GM21717 (cell line): ENCODE data around the gene RAET1L.
"Not testable (repeated sequence)": the region's sequence is repeated elsewhere in the genome, so short reads cannot be mapped to it uniquely, and the experiment has no call there.

Experiments used
- ATAC-seq: cut with Tn5 transposase; IDR thresholded peaks from one replicate; pipeline ENCODE4 v1.9.1; 2021; ENCODE audit warnings: mild to moderate bottlenecking, moderate library complexity; ENCODE audit not compliant: unreplicated experiment

The RAET1L gene

DNA sequence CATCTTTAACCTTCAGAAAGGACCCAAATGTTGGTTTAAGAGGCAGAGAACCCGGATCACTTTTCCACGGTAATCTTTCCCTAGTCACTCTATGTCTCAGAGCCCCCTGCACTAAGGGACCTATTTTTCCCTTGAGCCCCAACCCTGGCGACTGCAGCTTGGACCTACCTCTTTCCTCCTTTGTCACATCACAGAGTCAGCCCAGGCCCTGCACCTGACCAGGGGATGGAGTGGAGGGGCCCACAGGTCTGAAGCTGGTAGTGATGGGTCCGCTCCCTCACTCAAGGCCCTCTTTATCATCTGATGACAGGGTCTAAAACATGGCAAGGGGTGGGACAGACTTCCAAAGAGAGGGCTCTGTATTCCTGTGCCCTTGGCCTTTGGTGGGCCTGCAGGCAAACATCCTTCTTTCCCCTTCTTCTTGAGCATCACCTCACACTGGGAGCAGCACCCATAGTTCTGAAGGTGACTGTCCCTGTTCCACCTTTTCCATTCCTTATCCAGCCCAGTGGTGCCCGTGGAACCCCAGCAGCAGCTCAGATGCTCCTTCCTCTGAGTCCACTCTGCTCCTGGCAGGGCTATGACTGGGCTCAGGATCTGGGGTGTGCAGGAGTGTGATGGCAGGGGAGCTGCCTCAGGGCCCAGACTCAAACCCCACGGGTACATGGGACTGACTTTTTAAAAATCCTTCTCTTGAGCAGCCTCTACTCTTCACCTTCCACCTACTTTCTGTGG is 6.3 kb downstream of the RAET1L start:
- no peak for ATAC-seq

DNA sequence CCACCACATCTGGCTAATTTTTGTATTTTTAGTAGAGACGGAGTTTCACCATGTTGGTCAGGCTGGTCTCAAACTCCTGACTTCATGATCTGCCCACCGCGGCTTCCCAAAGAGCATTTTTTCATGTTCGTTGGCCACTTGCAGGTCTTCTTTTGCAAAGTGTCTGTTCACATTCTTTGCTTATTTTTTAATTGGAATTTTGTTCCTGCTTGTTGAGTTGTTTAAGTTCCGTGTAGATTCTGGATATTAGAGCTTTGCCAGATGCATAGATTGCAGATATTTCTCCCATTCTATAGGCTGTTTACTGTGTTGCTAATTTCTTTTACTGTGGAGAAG is 8.2 kb downstream of the RAET1L start:
- ATAC-seq = not testable (repeated sequence)

DNA sequence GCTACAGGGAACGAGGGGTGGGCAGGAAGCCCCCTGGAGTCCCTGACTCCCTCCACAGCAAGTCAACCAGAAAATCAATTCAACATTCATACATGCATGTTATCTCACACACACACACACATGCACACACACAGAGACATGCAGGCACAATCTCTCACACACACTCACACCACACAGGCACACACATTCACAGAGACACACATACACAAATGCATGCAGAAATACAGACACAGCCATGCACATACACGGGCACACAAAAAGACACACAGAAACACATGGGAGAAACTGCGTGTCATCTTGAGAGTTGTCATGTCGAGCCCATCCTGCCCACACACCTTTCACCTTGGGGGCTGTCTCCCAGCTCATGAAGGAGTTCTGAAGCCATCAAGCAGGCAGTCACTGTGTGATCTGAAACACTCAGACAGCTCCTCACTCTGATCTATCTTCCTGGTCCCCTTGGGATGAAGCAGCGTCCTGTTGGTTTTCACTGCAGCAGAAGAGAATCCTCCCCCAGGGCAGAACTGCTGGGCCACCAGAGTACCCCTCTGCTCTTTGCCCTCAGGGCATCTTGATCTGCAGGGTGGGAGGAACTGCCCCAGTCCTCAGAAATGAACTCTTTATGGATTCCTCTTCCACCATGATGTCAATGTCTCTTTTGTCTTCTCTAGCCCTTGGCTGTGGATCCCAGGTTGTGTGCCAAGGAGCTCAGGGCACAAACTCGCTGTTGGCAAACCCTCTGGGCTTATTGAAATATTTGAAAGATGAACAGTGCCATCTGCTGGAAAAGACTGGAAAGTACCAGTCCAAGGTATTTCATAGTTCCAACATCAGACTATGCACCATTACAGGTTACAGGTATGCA is 8.8 kb downstream of the RAET1L start:
- no peak for ATAC-seq

DNA sequence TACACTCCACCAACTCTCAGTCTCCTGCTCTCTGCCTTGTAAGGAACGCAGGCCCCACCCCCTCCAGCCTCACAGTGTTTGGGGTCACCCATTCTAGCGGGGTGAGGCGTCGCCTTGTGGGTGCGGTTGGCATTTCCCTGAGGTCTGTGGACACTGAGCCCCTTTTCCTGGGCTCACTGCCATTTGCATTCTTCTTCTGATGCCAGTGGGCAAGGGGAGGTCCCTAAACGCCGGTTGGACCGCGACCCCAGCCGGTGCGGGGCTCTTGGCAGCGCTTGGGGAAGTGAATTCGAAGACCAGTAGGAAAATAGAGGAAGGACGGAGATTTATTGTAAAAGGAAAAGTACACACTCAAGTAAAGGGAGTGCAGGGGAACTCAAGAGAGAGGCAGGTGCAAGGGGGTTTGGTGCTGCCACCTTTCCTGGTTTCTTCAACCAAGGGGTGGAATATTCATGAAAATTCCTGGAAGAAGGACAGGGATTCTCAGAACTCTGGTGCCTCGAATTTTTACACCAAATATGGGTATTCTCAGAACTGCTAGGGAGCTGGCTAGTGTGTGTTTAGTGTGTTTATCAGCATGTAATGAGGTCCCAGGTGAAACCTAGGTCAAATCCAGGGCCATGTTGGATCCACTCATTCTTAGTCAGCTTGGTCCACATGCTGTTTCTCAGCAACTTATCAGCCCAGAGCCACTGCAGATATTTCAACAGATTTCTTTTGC is 9.9 kb downstream of the RAET1L start:
- not testable (repeated sequence) for ATAC-seq

DNA sequence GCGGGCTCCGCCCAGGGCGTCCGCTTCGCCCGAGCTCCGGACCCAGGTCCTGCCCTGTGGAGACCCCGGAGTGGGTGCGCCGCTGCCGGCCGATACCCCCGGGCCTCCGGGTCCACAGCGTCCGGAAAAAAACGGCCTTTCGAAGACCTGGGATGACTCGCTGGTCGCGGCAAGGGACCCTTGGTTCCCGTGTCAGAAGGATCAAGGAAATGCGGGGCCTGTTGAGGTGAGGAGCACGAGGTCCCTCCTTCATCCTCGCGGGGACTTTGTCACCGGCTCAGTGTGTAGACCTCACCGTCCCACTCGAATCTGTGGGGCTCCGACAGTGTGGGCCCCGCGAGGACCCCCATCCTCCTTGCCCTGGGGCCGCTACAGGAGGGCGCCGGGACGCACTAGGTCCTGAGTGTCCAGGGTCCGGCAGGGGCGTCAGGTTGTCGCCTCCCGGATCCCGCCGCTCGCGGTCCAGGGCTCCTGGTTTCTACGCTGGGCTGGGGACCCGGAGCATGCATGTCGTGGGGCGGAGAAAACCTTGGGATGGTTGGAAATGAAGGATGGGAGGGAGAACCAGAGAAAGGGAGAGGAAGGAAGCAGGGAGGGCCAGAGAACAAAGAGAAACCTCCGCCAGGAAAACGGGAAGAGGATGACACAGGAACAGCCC is 10.6 kb downstream of the RAET1L start:
- not testable (repeated sequence) for ATAC-seq

DNA sequence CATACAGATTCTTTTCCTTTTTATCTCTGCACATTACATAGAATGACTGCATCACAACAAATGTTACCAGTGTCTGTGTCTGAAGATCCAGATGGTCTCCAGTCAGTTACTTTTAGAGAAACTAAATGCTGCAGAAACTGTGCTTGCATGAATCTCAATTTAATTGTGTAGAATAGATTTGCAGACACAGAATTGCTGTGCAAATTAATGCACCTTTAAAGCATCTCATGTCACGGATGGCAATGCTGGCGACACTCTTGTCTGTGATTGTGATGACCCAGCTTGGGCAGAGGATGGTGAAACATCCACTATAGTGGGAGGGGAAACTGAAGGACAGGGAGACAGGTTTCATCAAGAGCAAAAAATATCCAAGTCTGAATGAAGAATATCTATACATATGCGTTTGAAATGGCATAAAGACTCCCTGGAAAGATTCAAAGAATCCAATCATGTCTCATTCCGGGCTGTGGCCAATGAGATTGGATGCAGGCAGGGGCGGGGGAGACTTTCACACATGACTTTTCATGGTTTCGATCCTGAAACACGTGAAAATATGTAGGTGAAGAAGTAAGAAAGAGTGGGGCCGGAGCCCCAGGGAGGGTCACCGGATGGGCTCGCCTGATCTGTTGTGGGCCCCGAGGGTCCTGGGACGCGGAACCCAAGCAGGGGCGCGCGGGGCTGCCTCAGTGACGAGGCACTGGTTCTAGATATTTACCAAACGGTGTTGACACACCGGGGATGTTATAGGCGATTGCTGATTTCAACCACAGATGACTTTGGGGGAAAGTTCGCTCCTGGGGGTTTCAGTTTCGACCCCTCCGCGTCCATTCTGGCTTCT is 11.3 kb downstream of the RAET1L start:
- ATAC-seq = not testable (repeated sequence)

DNA sequence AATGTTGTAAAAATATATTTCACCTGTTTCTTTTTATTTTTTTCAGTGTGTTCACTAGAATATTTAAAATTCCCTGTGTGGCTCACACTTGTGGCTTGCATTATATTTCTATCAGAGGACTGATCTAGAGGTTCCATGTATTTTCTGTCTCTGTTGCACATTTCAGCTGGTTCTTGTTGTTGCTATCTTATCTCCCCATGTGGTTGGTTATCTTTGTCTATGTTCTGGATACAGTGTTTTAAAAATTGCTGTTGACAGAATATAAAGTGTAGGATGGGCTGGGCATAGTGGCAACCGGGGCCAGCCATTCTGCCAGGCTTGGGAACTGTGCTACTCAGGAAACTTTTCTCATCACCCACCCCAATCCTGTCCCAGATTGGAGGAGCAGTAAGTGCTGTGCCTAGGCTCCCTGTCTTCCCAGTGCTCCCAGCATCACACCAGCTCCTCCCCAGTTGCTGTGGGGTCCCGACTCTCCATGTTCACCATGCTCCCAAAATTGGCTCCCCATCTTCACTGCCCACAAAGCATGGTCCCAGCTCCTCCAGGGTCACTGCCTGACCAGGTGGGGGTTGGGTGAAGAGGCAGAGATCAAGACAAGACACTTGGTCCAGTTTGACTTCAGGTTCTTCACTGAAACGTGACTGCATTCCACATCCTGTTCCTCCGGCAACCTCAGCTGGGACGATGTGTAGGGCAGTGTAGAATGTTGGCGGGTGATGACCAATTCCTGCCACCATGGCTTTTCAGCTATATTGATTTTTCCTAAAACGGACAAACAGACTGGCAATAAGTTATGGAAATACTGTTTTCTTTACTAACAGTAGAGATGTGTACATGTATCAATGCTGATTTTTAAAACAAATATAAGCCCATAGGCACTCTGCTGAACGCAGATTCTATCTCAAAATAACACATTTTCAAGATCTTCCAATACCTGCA is 12.2 kb downstream of the RAET1L start:
- not testable (repeated sequence) for ATAC-seq

DNA sequence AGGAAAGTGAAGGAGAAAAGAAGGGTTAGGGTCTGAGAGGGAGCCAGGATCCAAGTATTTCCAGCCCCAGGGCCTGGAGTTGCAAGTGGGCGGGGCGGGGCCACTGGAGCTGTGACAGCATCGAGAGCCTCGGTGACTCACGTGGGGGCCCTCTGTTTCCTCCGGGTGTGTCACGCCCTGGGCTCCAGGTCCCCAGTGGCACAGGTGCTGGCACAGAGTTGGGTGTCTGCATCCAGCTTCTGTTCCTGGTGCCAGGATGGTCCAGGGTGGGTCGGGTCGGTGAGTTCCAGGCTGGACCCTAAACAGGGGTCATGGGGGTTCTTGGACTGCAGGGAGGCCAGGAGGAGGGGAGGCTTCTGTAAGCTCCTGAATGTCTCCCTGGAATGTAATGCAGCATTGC is 16.7 kb downstream of the RAET1L start:
- no peak for ATAC-seq

DNA sequence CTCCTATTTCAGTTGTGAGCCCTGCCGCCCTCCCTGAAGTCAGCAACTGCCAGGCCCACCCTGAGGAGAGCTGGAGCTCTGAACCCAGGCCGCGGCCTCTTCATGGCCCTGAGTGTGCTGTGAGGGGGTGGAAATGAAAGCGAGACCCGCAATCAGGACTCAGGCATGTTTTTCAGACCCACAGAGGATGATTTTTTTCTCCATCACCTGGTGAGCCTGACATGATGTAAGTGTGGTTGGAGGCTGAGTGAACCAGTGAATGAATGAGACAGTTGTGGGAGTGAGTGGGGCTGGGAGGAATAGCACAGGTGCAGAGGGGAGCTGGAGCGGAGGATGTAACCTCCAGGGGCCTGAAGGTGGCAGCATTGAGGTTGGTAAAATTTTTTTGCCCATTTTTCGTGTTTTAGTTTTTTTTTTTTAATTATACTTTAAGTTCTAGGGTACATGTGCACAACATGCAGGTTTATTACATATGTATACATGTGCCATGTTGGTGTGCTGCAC is 18.3 kb downstream of the RAET1L start:
- no peak for ATAC-seq

DNA sequence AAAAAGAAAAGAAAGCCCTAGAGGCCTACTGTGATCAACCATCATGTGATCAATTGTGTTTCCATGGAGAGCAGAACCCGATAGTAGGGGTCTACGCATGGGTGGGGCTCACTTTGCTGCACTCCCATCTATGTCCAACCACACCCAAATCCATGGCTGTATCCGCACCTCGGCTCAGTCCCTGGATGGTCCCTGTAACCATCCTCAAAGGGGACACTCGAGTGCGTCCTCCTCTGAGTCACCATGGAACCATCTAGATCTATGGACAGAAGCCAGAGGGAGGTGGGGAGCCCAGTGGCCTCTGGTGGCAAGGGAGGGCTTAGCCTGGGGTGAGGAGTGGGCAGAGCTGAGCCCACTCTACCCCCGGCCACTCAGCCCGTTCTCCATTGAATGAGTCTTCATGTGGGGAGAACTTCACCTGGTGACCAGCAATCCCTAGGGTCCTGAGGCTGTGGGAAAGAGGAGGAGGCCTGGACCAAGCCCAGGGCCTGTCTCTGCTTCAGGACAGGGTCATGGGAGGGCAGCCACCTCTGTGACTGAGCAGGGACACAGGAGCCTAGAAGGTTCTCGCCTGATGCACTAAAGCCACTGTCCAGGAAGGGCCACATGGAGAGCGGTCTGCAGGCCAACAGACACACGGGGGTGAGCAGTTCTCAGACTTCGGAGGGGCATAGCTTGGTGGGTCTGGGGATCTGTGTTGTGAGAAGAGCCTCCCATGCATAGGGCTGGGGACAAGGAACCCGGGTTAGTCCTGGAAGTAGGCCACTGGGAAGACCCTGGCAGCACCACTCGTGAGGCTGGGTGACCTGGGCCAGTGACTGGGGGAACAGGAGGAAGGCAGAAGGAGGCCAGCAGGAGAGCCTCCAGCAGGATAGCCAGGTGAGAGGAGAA is 19.3 kb downstream of the RAET1L start:
- no peak for ATAC-seq

DNA sequence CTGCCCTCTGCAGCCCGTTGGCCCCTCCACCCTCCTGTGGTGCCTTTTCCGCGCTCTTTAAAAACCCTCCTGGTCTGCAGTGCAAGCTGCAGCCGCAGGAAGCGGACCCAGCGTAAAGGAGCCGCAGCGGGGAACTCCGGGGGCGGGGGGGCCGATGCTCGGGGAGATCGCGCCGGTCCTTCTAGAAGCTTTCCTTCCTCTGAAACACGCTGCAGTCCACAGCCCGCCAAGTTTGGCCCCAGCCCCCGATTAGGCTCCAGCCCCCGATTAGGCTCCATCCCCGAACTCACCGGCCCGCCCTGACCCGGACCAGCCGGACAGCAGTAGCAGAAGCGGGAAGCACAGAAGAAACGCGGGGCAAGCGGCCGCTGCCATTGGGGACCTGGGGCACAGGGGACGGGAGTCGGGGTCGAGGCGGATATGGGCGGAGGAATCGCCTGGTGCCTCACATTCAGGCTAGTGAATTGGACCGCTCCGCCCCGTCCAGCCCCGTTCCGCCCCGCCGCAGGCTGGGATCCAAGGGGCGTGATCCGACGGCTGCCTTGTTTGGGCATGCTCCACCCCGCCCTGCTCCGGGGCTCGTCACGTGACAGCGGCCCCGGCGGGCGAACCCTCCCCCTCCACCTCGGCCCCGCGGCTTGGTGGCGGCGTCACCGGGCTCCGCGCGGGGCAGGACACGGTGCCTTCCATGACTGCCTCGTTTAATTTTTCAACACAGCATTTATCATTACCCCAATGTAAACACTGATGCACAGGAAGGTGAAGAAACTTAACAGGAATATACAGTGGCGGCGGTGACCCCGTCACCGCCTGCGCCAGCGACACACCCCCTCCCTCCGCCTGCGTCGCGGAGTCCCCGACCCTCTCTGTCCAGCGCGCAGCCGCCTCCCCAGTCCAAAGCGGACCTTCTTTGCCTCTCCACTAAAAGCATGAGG is 20.3 kb downstream of the RAET1L start:
- ATAC-seq = peak; percentile 53

DNA sequence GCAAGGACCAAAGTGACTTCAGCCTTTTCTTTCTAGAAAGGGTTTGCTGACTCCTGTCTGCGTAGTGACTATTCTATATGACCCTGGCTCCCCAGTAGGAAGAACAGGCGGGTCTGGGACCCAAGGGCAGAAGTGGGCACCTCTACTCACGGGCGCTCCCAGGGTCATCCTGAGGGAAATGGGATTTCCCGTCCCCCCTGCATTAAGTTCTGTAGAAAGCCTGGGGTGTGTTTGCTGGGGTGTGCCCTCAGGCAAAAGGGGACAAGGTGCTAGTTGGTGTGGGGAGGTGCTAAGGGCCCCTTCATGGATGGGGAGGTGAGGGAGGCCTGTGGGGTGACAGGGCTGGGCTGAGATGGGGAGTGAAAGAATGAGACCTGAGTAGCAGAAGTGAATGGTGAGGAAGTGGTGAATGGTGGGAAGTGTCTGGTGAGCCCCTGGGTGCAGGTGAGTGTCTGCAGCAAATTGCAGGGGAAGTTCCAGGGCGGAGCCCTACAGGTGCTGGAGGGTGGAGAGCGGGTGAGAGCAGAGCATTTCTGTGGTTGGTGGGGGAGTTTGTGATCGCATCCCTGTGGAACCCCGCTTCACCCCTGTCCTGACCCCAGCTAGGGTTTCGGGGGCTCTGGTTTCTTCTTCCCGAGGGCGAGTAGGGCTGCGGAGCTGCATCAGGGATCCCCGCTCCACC is 21.1 kb downstream of the RAET1L start:
- peak; percentile 6 for ATAC-seq

DNA sequence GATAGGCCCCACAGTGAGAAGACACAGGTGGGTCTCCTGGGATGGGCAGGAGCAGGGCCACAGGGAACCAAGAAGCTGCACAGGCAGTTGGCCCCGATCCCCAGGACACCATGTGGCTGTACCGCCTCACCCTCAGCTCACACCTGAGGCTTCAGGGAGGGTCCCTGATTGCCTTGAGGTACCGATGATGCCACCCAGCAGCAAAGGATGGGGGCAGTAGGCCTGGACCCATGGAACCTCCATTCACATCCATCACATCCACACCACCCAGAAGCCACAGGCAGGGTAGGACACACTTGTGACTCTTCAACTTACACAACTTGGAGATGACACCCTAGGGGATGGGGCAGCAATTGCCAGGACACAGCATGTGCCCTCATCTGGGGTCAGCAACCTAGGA is 21.7 kb downstream of the RAET1L start:
- not testable (repeated sequence) for ATAC-seq

DNA sequence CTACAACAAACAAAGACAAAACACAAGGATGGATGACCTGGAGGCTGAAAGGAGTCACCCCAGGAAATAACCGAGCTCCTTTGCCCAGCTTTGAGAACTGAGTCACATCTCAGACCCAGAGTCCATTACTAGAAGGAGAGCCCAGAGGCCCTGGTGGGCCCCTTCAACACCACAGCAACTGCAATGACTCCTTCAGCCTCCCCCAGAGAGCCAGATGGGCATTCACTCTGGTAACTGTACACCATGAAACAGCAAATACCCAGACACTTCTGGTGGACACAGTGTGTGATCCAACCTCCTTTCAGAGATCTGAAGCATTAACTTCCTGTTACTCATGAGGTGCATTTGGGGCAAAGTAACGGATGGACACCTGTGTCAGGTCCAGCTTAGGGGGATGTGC is 22.6 kb downstream of the RAET1L start:
- no peak for ATAC-seq

DNA sequence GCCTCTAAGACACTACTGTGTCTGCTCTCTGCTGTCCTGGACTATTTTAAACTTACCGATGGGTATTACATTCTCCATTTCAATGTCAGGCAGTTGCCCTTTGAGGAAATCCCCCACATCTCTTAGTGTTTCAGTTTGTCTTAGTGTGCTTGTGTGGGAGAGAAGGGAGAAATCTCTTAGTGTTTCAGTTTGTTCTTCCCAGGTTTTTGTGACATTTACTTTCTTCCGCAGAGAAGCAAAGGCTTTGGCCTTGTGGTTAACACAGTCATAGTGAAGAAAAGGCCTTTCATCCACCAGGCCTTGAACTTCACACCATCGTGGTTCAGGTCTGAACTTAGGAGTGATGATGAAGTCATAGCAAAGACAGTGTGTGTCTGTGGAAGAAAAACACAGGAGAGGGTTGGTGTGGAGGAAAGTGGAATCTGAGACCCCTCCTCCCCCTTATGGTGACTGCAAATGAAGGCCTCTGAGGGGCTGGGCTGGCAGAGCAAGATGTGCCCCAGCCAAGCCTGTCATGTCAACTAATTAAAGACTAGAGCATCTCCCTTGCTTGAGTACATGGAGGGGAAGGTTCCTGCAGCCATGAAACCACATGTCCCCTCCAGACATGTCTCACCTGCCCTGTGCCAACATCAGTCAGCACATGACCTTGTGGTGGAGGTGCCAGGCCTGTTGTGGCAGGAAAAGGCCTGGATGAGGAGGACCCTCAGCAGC is 23.9 kb downstream of the RAET1L start:
- peak; percentile 51 for ATAC-seq

DNA sequence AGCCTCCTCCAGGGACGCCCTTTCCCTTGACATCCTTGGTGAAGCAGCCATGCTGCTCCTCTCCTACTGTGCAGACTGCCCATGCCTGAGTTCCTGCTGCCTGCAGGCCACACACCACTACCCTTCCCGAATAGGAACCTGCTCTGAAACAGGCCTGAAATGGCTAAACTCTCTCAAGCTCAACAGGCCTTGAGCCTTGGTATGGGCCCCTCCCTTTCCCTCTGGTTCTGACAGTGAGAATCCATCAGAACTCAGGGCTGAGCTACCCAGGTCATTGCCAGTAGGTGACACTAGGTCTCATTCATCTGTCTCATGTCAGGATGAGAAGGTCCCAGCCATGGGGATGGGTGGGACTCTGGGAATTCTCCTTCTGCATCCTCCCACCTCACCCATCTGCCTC is 25.7 kb downstream of the RAET1L start:
- no peak for ATAC-seq
